Neutrophil (primary cell): ENCODE data around the gene AHCY.

Experiments used
- H3K27ac ChIP-seq: fragments of 200-600 bp; sonication (generic); 2 replicates; pipeline ENCODE4 v1.5.1; 2016; ENCODE audit warnings: mild to moderate bottlenecking, moderate library complexity
- H3K27me3 ChIP-seq: fragments of 200-600 bp; sonication (generic); 2 replicates; pipeline ENCODE4 v1.6.0; 2016; ENCODE audit warnings: mild to moderate bottlenecking
- H3K36me3 ChIP-seq: fragments of 200-600 bp; sonication (generic); 2 replicates; pipeline ENCODE4 v1.5.1; 2017
- H3K4me1 ChIP-seq, 2 experiments: fragments of 200-600 bp in 1 of 2; sonication (generic) in 1 of 2; 1 replicate in 1 of 2; 2 replicates in 1 of 2; pipeline versions ENCODE4 v1.5.1 to v1.6.1; 2013 to 2016; ENCODE audit warnings: low read depth in 1 of 2, low read length in 1 of 2, mild to moderate bottlenecking in 1 of 2, moderate library complexity in 1 of 2; ENCODE audit not compliant: control insufficient read depth in 1 of 2, insufficient read depth in 1 of 2
- H3K4me3 ChIP-seq, 2 experiments: fragments of 200-600 bp in 1 of 2; sonication (generic) in 1 of 2; 1 replicate in 1 of 2; 2 replicates in 1 of 2; pipeline ENCODE4 v1.5.1; 2013 to 2016; ENCODE audit warnings: low read depth in 1 of 2, low read length in 1 of 2, mild to moderate bottlenecking in 1 of 2, moderate library complexity in 1 of 2
- H3K9me3 ChIP-seq: fragments of 200-600 bp; sonication (generic); 2 replicates; pipeline ENCODE4 v1.5.1; 2016
- CTCF ChIP-seq: fragments of 200-600 bp; sonication (generic); IDR thresholded peaks from 2 replicates; pipeline ENCODE4 v1.5.1; 2016; ENCODE audit warnings: antibody characterized with exemption

AHCY gene

GRCh38 chr20:34274694-34275093, 28.5 kb downstream of the AHCY start:
- Histone ChIP-seq H3K4me3 (no peak overlapping the region), H3K27ac (no peak overlapping the region), H3K36me3 (peaks cover 35% of the 10 kb centered on the region), H3K27me3 (no peaks in the 10 kb centered on the region), H3K4me1 (no peaks in the 10 kb centered on the region), H3K9me3 (no peaks in the 10 kb centered on the region)
- TF ChIP-seq CTCF: no peak

- Histone ChIP-seq H3K4me1 (peaks cover 9 to 10% of the 10 kb centered on the region in 2 experiments), H3K9me3 (no peaks in the 10 kb centered on the region), H3K36me3 (peaks cover 23% of the 10 kb centered on the region), H3K27me3 (peaks cover 14% of the 10 kb centered on the region), H3K4me3 (no peak overlapping the region), H3K27ac (no peak overlapping the region)
- no peak for TF ChIP-seq CTCF
Observed at GRCh38 chr20:34271956-34272355, 31.2 kb downstream of the AHCY start.

GRCh38 chr20:34269996-34270627, 33.0 kb downstream of the AHCY start:
- no peaks in the 10 kb centered on the region for H3K9me3 ChIP-seq
- H3K27me3 ChIP-seq: peaks cover 14% of the 10 kb centered on the region
- no peak overlapping the region for H3K4me3 ChIP-seq
- no peak overlapping the region for H3K27ac ChIP-seq
- peaks cover 9 to 10% of the 10 kb centered on the region in 2 experiments for H3K4me1 ChIP-seq
- H3K36me3 ChIP-seq: peaks cover 7% of the 10 kb centered on the region
- no peak for TF ChIP-seq CTCF

- H3K4me1 ChIP-seq: peaks cover 13% of the 10 kb centered on the region in 2 experiments
Observed at GRCh38 chr20:34268851-34269636, 34.1 kb downstream of the AHCY start.

GRCh38 chr20:34268145-34268544, 35.0 kb downstream of the AHCY start:
- H3K4me1 ChIP-seq: peaks cover 20% of the 10 kb centered on the region in 2 experiments
- peaks cover 14% of the 10 kb centered on the region for H3K27me3 ChIP-seq
- H3K27ac ChIP-seq: no peak overlapping the region
- no peaks in the 10 kb centered on the region for H3K9me3 ChIP-seq
- H3K4me3 ChIP-seq: no peak overlapping the region
- TF ChIP-seq CTCF: no peak
- no peaks in the 10 kb centered on the region for H3K36me3 ChIP-seq

More at GRCh38 chr20:34268851-34269636, 34.1 kb downstream of the AHCY start:
- Histone ChIP-seq H3K4me3 (peak overlapping the region; percentile 42 to 54), H3K36me3 (peaks cover under 1% of the 10 kb centered on the region), H3K27ac (no peak overlapping the region), H3K27me3 (peaks cover 14% of the 10 kb centered on the region), H3K9me3 (no peaks in the 10 kb centered on the region)
- no peak for TF ChIP-seq CTCF
